ENCODE data around the gene EEF2KMT. TPM values are rescaled to one million over a fixed set of nuclear protein-coding genes. Genes with fewer than 3 reads are reported as not detected.

Gene EEF2KMT
- total and polyA plus RNA-seq, 2 donors = 5.4 to 5.9 TPM

GRCh38 chr16:5066511-5066910 lies 31.1 kb downstream of the EEF2KMT start:
- Histone ChIP-seq H3K9me3 (ENCODE audit: control insufficient read depth in 2 of 2, insufficient read depth in 1 of 2, low read length in 1 of 2) (peaks cover 0 to 5% of the 10 kb centered on the region in 2 donors), H3K4me3 (ENCODE audit: low read length in 2 of 2) (no peak overlapping the region), H3K27me3 (ENCODE audit: control insufficient read depth in 2 of 2, insufficient read depth in 1 of 2, low read length in 1 of 2) (no peaks in the 10 kb centered on the region), H3K4me1 (ENCODE audit: control insufficient read depth in 2 of 2, insufficient read depth in 2 of 2, low read length in 2 of 2) (peaks cover 5 to 25% of the 10 kb centered on the region in 2 donors), H3K36me3 (ENCODE audit: control insufficient read depth in 2 of 2, insufficient read depth in 2 of 2, low read length in 1 of 2) (no peaks in the 10 kb centered on the region), H3K27ac (ENCODE audit: low read depth in 1 of 2, low read length in 1 of 2) (no peak overlapping the region)
- 74% methylated on average over 6 of the region's 6 CpGs for WGBS
- DNase-seq (ENCODE audit: low read depth in 6 of 9, low spot score in 9 of 9) = no peak

DNA sequence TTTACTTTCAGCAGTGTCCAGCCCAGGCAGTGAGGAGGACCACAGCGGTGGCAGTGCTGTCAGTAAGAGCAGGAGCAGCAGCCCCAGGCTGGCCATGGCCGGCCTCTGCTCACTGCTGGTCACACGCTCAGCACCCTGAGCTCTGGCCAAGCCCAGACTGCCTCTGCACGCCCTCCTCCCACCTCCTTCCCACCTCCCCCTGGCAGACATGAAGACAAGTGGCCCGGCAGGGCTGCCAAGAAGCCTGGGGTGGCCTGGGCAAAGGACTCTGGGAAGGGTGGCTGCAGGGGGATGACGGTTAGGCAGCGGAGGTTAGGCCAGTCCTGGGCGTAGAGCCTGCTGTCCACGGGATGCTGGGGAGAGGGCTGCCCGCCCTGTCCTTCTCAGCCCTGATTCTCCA lies 31.8 kb downstream of the EEF2KMT start, which contains the start of gene C16orf89:
TSS of gene C16orf89 (minus strand) at position 144 of the 400 bp plus-strand sequence. CDS start at position 96, 48 bp downstream.
- Histone ChIP-seq H3K27ac (ENCODE audit: low read depth in 1 of 2, low read length in 1 of 2) (no peak within 1 kb of the TSS), H3K36me3 (ENCODE audit: control insufficient read depth in 2 of 2, insufficient read depth in 2 of 2, low read length in 1 of 2) (no peaks in the 10 kb centered on the region), H3K4me3 (ENCODE audit: low read length in 2 of 2) (no peak within 1 kb of the TSS), H3K27me3 (ENCODE audit: control insufficient read depth in 2 of 2, insufficient read depth in 1 of 2, low read length in 1 of 2) (no peaks in the 10 kb centered on the region), H3K9me3 (ENCODE audit: control insufficient read depth in 2 of 2, insufficient read depth in 1 of 2, low read length in 1 of 2) (peaks cover 0 to 5% of the 10 kb centered on the region in 2 donors), H3K4me1 (ENCODE audit: control insufficient read depth in 2 of 2, insufficient read depth in 2 of 2, low read length in 2 of 2) (peaks cover 0 to 21% of the 10 kb centered on the region in 2 donors)
- 86% methylated on average over 10 of the region's 10 CpGs for WGBS
- no peak for DNase-seq (ENCODE audit: low read depth in 6 of 9, low spot score in 9 of 9)

- Histone ChIP-seq H3K9me3 (ENCODE audit: control insufficient read depth in 2 of 2, insufficient read depth in 1 of 2, low read length in 1 of 2) (peaks cover 0 to 1% of the 10 kb centered on the region in 2 donors), H3K4me1 (ENCODE audit: control insufficient read depth in 2 of 2, insufficient read depth in 2 of 2, low read length in 2 of 2) (peaks cover 0 to 21% of the 10 kb centered on the region in 2 donors), H3K27ac (ENCODE audit: low read depth in 1 of 2, low read length in 1 of 2) (no peak overlapping the region), H3K36me3 (ENCODE audit: control insufficient read depth in 2 of 2, insufficient read depth in 2 of 2, low read length in 1 of 2) (no peaks in the 10 kb centered on the region), H3K4me3 (ENCODE audit: low read length in 2 of 2) (no peak overlapping the region), H3K27me3 (ENCODE audit: control insufficient read depth in 2 of 2, insufficient read depth in 1 of 2, low read length in 1 of 2) (no peaks in the 10 kb centered on the region)
- no peak for DNase-seq (ENCODE audit: low read depth in 6 of 9, low spot score in 9 of 9)
- 89% methylated on average over 8 of the region's 8 CpGs for WGBS
These were observed 32.3 kb downstream of the EEF2KMT start for GRCh38 chr16:5065326-5065725.

DNA sequence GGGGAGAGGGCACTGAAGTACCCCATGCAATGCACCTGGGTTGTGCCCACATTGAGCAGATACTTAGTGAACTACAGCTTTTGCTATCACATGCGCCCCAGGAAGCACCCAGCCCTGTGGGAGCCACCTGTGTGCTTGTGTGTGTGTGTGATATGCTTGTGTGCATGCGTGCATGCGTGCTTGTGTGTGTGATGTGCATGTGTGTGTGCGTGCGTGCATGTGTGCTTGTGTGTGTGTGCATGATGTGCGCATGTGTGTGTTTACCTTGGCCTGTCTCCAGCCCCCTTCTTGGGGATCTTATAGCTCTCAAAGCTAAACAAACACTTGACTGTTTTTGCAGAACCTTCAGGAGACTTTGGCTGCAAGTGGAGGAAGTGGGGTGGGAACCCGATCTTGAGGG lies 32.7 kb downstream of the EEF2KMT start:
- H3K4me3 ChIP-seq (ENCODE audit: low read length in 2 of 2) = no peak overlapping the region
- DNase-seq (ENCODE audit: low read depth in 6 of 9, low spot score in 9 of 9) = peak in 1 of 9 donors; percentile 10

DNA sequence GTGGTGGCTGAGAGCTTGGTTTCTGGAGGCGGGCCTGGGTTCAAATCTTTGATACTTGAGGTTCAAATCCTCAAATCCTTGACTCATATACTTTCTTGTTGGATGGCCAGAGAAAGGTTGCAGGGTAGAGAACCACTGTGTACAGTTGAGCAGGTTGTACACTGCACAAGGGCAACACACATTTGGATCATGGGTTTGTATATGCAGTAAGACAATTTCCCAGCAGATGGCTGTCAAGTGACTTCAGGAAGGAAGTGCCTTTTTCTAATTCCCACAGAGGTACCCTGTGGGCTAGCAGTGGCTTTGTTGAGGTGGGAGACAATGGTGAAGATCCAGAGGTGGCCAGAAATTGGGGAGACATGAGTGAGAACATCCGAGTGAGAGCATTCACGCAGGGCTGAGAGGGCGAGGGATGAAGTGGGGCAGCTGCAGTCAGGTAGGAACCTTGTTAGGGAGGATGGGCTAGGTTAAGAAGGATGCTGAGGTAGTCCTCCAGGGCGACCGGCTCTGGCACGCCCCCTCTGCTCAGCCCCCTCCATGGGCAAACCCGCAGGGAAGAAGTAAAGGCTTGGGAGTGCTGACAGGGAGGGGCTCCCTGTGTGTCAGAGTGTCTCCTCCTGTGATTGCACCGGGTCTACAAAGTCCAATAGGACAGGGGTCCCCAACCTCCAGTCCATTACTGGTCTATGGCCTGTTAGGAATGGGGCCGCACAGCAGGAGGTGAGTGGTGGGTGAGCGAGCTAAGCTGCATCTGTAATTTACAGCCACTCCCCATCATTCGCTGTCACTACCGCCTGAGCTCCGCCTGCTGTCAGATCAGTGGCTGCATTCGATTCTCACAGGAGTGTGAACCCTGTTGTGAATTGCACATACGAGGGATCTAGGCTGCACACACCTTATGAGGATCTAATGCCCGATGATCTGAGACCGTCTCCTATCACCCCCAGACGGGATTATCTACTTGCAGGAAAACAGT lies 34.5 kb downstream of the EEF2KMT start:
- H3K4me3 ChIP-seq (ENCODE audit: low read length in 2 of 2) = no peak overlapping the region
- H3K27ac ChIP-seq (ENCODE audit: low read depth in 1 of 2, low read length in 1 of 2) = no peak overlapping the region
- peaks cover 0 to 26% of the 10 kb centered on the region in 2 donors for H3K4me1 ChIP-seq (ENCODE audit: control insufficient read depth in 2 of 2, insufficient read depth in 2 of 2, low read length in 2 of 2)
- H3K9me3 ChIP-seq (ENCODE audit: control insufficient read depth in 2 of 2, insufficient read depth in 1 of 2, low read length in 1 of 2) = peaks cover 0 to 4% of the 10 kb centered on the region in 2 donors
- no peaks in the 10 kb centered on the region for H3K27me3 ChIP-seq (ENCODE audit: control insufficient read depth in 2 of 2, insufficient read depth in 1 of 2, low read length in 1 of 2)
- no peaks in the 10 kb centered on the region for H3K36me3 ChIP-seq (ENCODE audit: control insufficient read depth in 2 of 2, insufficient read depth in 2 of 2, low read length in 1 of 2)
- peak in 1 of 9 donors; percentile 38 for DNase-seq (ENCODE audit: low read depth in 6 of 9, low spot score in 9 of 9)
- WGBS = 84% methylated on average over 19 of the region's 19 CpGs

More for the DNA sequence above, 32.7 kb downstream of the EEF2KMT start:
- Histone ChIP-seq H3K27me3 (ENCODE audit: control insufficient read depth in 2 of 2, insufficient read depth in 1 of 2, low read length in 1 of 2) (no peaks in the 10 kb centered on the region), H3K36me3 (ENCODE audit: control insufficient read depth in 2 of 2, insufficient read depth in 2 of 2, low read length in 1 of 2) (no peaks in the 10 kb centered on the region), H3K9me3 (ENCODE audit: control insufficient read depth in 2 of 2, insufficient read depth in 1 of 2, low read length in 1 of 2) (no peaks in the 10 kb centered on the region), H3K4me1 (ENCODE audit: control insufficient read depth in 2 of 2, insufficient read depth in 2 of 2, low read length in 2 of 2) (peaks cover 0 to 23% of the 10 kb centered on the region in 2 donors), H3K27ac (ENCODE audit: low read depth in 1 of 2, low read length in 1 of 2) (no peak overlapping the region)
- 88% methylated on average over 7 of the region's 7 CpGs for WGBS

DNA sequence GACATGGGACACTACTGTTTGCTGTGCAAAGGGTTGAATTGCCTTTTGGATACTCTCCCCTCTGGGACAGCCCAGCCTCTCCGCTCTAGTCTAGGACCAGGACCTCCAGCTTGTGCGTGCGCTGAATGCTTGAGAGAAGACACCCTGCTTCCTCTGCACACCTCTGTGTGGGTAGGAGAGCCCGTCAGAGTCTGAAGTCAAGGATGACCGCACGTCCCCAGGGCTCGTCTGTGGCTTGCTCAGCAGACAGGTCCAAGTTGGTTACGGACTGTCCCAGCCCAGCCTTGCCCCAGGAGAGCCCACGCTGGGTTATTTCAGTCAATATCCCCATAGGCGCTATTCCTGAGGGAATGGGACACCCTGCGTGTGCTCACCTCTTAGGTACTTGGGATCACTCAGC lies 35.5 kb downstream of the EEF2KMT start:
- Histone ChIP-seq H3K36me3 (ENCODE audit: control insufficient read depth in 2 of 2, insufficient read depth in 2 of 2, low read length in 1 of 2) (no peaks in the 10 kb centered on the region), H3K27me3 (ENCODE audit: control insufficient read depth in 2 of 2, insufficient read depth in 1 of 2, low read length in 1 of 2) (no peaks in the 10 kb centered on the region), H3K4me3 (ENCODE audit: low read length in 2 of 2) (no peak overlapping the region), H3K9me3 (ENCODE audit: control insufficient read depth in 2 of 2, insufficient read depth in 1 of 2, low read length in 1 of 2) (peaks cover 0 to 4% of the 10 kb centered on the region in 2 donors), H3K27ac (ENCODE audit: low read depth in 1 of 2, low read length in 1 of 2) (no peak overlapping the region), H3K4me1 (ENCODE audit: control insufficient read depth in 2 of 2, insufficient read depth in 2 of 2, low read length in 2 of 2) (peaks cover 0 to 26% of the 10 kb centered on the region in 2 donors)
- DNase-seq (ENCODE audit: low read depth in 6 of 9, low spot score in 9 of 9) = no peak
- WGBS = 94% methylated on average over 11 of the region's 11 CpGs

- DNase-seq (ENCODE audit: low read depth in 6 of 9, low spot score in 9 of 9) = no peak
- no peak overlapping the region for H3K27ac ChIP-seq (ENCODE audit: low read depth in 1 of 2, low read length in 1 of 2)
- 98% methylated on average over 10 of the region's 10 CpGs for WGBS
- H3K36me3 ChIP-seq (ENCODE audit: control insufficient read depth in 2 of 2, insufficient read depth in 2 of 2, low read length in 1 of 2) = no peaks in the 10 kb centered on the region
- peaks cover 0 to 4% of the 10 kb centered on the region in 2 donors for H3K9me3 ChIP-seq (ENCODE audit: control insufficient read depth in 2 of 2, insufficient read depth in 1 of 2, low read length in 1 of 2)
- peaks cover 0 to 16% of the 10 kb centered on the region in 2 donors for H3K4me1 ChIP-seq (ENCODE audit: control insufficient read depth in 2 of 2, insufficient read depth in 2 of 2, low read length in 2 of 2)
- H3K4me3 ChIP-seq (ENCODE audit: low read length in 2 of 2) = no peak overlapping the region
- no peaks in the 10 kb centered on the region for H3K27me3 ChIP-seq (ENCODE audit: control insufficient read depth in 2 of 2, insufficient read depth in 1 of 2, low read length in 1 of 2)
These were observed 37.4 kb downstream of the EEF2KMT start for GRCh38 chr16:5060073-5060641.

DNA sequence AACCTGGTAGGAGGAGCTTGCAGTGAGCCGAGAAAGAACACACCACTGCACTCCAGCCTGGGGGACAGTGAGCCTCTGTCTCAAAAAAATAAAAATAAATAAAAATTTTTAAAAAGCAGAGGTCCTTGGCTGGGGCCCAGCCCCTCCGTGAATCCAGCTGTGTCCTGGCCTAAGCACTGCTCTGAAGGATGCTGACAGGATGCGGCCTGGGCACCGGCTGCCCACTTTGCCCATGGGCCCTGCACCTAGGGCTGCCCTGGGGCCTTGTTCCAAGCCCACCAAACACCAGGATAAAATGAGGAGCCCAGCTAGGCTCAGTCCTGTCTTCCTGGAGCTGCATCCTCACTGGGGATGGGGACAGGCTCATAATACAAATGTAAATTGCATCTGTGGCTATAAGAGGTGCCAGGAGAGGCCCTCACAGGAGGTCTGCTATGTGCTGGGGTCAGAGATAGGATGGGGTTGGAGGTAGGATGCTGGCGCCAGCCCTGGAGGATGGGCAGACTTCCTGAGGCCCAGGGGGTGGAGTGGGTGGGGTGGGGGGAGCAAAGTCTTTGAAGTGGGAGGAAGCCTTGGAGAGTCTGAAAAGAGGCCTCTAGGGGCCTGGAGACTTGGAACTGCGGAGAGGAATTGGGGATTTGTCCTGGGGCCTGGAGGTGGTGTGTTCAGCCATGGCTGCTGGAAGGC lies 38.1 kb downstream of the EEF2KMT start:
- 91% methylated on average over 6 of the region's 6 CpGs for WGBS
- peaks cover 0 to 11% of the 10 kb centered on the region in 2 donors for H3K4me1 ChIP-seq (ENCODE audit: control insufficient read depth in 2 of 2, insufficient read depth in 2 of 2, low read length in 2 of 2)
- no peaks in the 10 kb centered on the region for H3K36me3 ChIP-seq (ENCODE audit: control insufficient read depth in 2 of 2, insufficient read depth in 2 of 2, low read length in 1 of 2)
- no peak for DNase-seq (ENCODE audit: low read depth in 6 of 9, low spot score in 9 of 9)
- H3K9me3 ChIP-seq (ENCODE audit: control insufficient read depth in 2 of 2, insufficient read depth in 1 of 2, low read length in 1 of 2) = peaks cover 0 to 4% of the 10 kb centered on the region in 2 donors
- H3K4me3 ChIP-seq (ENCODE audit: low read length in 2 of 2) = no peak overlapping the region
- H3K27me3 ChIP-seq (ENCODE audit: control insufficient read depth in 2 of 2, insufficient read depth in 1 of 2, low read length in 1 of 2) = no peaks in the 10 kb centered on the region
- H3K27ac ChIP-seq (ENCODE audit: low read depth in 1 of 2, low read length in 1 of 2) = no peak overlapping the region
